ENCODE results near the gene MAP7D2. TPM values are rescaled to one million over a fixed set of nuclear protein-coding genes. Genes with fewer than 3 reads are reported as not detected.

The MAP7D2 gene
- total and polyA plus RNA-seq, 2 of the 4 experiments (the other 2 are of a cell fraction): 0.18 to 0.19 TPM

GRCh38 chrX:20132666-20133065, 16.0 kb upstream of the MAP7D2 start:
- no peaks in the 10 kb centered on the region for H3K27me3 ChIP-seq (ENCODE audit: control insufficient read depth, insufficient read depth, low read length)
- CTCF ChIA-PET: interaction anchor here (0.6 kb wide), 1 partner anchor 26 kb away, joined by 4 read pairs; no protein-coding TSS in a partner anchor

More at GRCh38 chrX:20132666-20133065, 16.0 kb upstream of the MAP7D2 start:
- no peak overlapping the region for H3K23ac ChIP-seq (ENCODE audit: low read depth, low read length)
- H4K20me1 ChIP-seq (ENCODE audit: insufficient read depth, low read length): 0 out of 2 replicates have a peak, but pooled peaks cover 2% of the 10 kb centered on the region
- in situ Hi-C loops (cut with MboI; ENCODE audit: low sequenced_read_pairs): no loop called here
- no TSS peak for BruUV-seq (replicated peaks)
- no peak overlapping the region for H3K18ac ChIP-seq (ENCODE audit: low read depth, low read length)
- H4K91ac ChIP-seq (ENCODE audit: insufficient read depth, low read depth, low read length): no peak overlapping the region
- H3K4me3 ChIP-seq (ENCODE audit: insufficient read depth, low read depth, low read length): no peak overlapping the region
- peaks cover 3 to 10% of the 10 kb centered on the region in 2 experiments for H3K79me1 ChIP-seq (ENCODE audit: low read depth in 1 of 2, low read length in 2 of 2)
- no peak for TF ChIP-seq POLR2A (IDR thresholded peaks at IDR 0.05; ENCODE audit: low read depth, low read length)
- no peak for TF ChIP-seq RFX5 (IDR thresholded peaks at IDR 0.05; ENCODE audit: low read depth, low read length)
- no peak for TF ChIP-seq BHLHE40 (IDR thresholded peaks at IDR 0.05; ENCODE audit: low read depth, low read length)
- no peak overlapping the region for H2AFZ ChIP-seq (replicated peaks; ENCODE audit: low read length, poor library complexity)
- WGBS, 2 experiments (ENCODE audit: extremely low coverage in 2 of 2, insufficient read length in 1 of 2): no CpG with 5 or more reads among the region's 1 CpG
- H4K8ac ChIP-seq (ENCODE audit: low read depth in 2 of 2, low read length in 2 of 2): no peak overlapping the region
- POLR2A ChIA-PET (ENCODE audit: unreplicated experiment): no interaction called here
- H3K56ac ChIP-seq (ENCODE audit: extremely low read depth, insufficient read depth, low read length): no peak overlapping the region
- H3K9me3 ChIP-seq (ENCODE audit: control insufficient read depth, insufficient read depth, low read length): no peaks in the 10 kb centered on the region
- no peak overlapping the region for H2AK9ac ChIP-seq (replicated peaks; ENCODE audit: low read depth, low read length, poor library complexity)
- peaks cover 33% of the 10 kb centered on the region for H3K36me3 ChIP-seq (ENCODE audit: control insufficient read depth, insufficient read depth, low read length)
- no peak overlapping the region for H3K14ac ChIP-seq (replicated peaks; ENCODE audit: low read depth, low read length)
- H2BK120ac ChIP-seq (ENCODE audit: low read depth, low read length): no peak overlapping the region
- dilution Hi-C loops (cut with HindIII; ENCODE audit: low sequenced_read_pairs, unreplicated experiment): no loop called here
- intact Hi-C loops (cut with micrococcal nuclease): no loop called here
- H3K9ac ChIP-seq (ENCODE audit: low read depth, low read length): no peak overlapping the region
- no peaks in the 10 kb centered on the region for H3K4me1 ChIP-seq (ENCODE audit: control insufficient read depth, insufficient read depth, low read length)
- no peak overlapping the region for H3K4ac ChIP-seq (ENCODE audit: low read depth, low read length)
- no peak overlapping the region for H3K4me2 ChIP-seq (ENCODE audit: low read depth, low read length)
- no peak overlapping the region for H3K27ac ChIP-seq (ENCODE audit: insufficient read depth, low read length)
- DNase-seq: no peak
- H3K9me1 ChIP-seq (ENCODE audit: insufficient read depth, low read length): no peaks in the 10 kb centered on the region
- H2AK5ac ChIP-seq (ENCODE audit: low read depth, low read length): no peak overlapping the region
- no peak overlapping the region for H4K5ac ChIP-seq (ENCODE audit: low read depth, low read length)
- H2BK5ac ChIP-seq (ENCODE audit: low read depth, low read length, poor library complexity, severe bottlenecking): no peak overlapping the region
- no peak for ATAC-seq (ENCODE audit: low read depth)
- H2BK20ac ChIP-seq (ENCODE audit: low read depth, low read length): no peak overlapping the region
- no peak overlapping the region for H2BK15ac ChIP-seq (ENCODE audit: low read depth, low read length)

Measured in IMR-90 (cell line).